HCT116 (cell line): ENCODE results near the gene UVSSA. TPM values are rescaled to one million over a fixed set of nuclear protein-coding genes. Genes with fewer than 3 reads are reported as not detected.

Experiments
- ATAC-seq: fragments of 200-7000 bp; cut with Tn5 transposase; 2 replicates; pipeline ENCODE4 v1.9.1; 2020; ENCODE audit warnings: mild to moderate bottlenecking, moderate library complexity
- BruUV-seq: library from RNA; stranded (reverse); fragments of 400-500 nt; replicated peaks from 2 replicates; lab custom pipeline; 2021; lab: Mats Ljungman, UMichigan
- CTCF ChIA-PET: fragments of 300-600 bp; sonication (Branson Sonifier 250); formaldehyde crosslinking; loops from one replicate; lab custom pipeline; 2021; ENCODE audit warnings: antibody characterized with exemption; lab: Charles Lee
- POLR2A ChIA-PET: fragments of 300-600, 350-600 bp; sonication (Branson Sonifier 250); formaldehyde crosslinking; loops from one replicate; lab custom pipeline; 2021; ENCODE audit warnings: antibody characterized with exemption; lab: Charles Lee
- RAD21 ChIA-PET, 2 experiments: fragments of 300-600 bp; sonication (Branson Sonifier 250); formaldehyde crosslinking; loops; one replicate each; lab custom pipeline; 2023; ENCODE audit warnings: low total read pairs in 2 of 2; ENCODE audit not compliant: uncharacterized antibody in 2 of 2, unreplicated experiment in 2 of 2, low non-redundant PET in 1 of 2; lab: Charles Lee
- DNase-seq: peaks from one replicate; pipeline ENCODE4 v3.0.0-alpha.2; 2010; ENCODE audit warnings: low read depth, low spot score
- H2AFZ ChIP-seq: fragments of 200-600 bp; shearing (Covaris generic), sonication (generic); 2 replicates; pipeline ENCODE4 v1.6.1; 2017; ENCODE audit warnings: low read depth, mixed run types, mixed read lengths, antibody characterized with exemption, low read length; ENCODE audit not compliant: poor library complexity, severe bottlenecking
- H3K27ac ChIP-seq: 2 replicates; pipeline ENCODE4 v1.5.1; 2012; ENCODE audit warnings: low read depth, low read length
- H3K27me3 ChIP-seq: fragments of 200-600 bp; sonication (generic); 2 replicates; pipeline ENCODE4 v1.6.1; 2016; ENCODE audit warnings: mixed run types, low read length, mixed read lengths; ENCODE audit not compliant: insufficient read depth
- H3K36me3 ChIP-seq, 2 experiments: fragments of 200-500 bp in 1 of 2; fragments of 200-600 bp in 1 of 2; sonication (Bioruptor generic) in 1 of 2; sonication (generic) in 1 of 2; 2 replicates each; pipeline versions ENCODE4 v1.5.1 to v1.6.1; 2014 to 2016; ENCODE audit warnings: low read length in 2 of 2, inconsistent platforms in 1 of 2, mixed read lengths in 1 of 2, mixed run types in 1 of 2; ENCODE audit not compliant: insufficient read depth in 2 of 2, control insufficient read depth in 1 of 2
- H3K4me1 ChIP-seq, 2 experiments: fragments of 200-600 bp in 1 of 2; sonication (generic) in 1 of 2; 2 replicates each; pipeline versions ENCODE4 v1.5.1 to v1.6.1; 2012 to 2017; ENCODE audit warnings: low read length in 2 of 2, inconsistent platforms in 1 of 2, mild to moderate bottlenecking in 1 of 2, mixed read lengths in 1 of 2, mixed run types in 1 of 2, moderate library complexity in 1 of 2; ENCODE audit not compliant: insufficient read depth in 2 of 2, control insufficient read depth in 1 of 2
- H3K4me2 ChIP-seq: fragments of 200-600 bp; sonication (generic); 2 replicates; pipeline ENCODE4 v1.6.1; 2017; ENCODE audit warnings: mixed run types, low read length, mixed read lengths
- H3K4me3 ChIP-seq, 2 experiments: fragments of 200-600 bp in 1 of 2; sonication (generic) in 1 of 2; replicated peaks in 1 of 2; 2 replicates each; pipeline ENCODE4 v1.5.1; 2011 to 2016; ENCODE audit warnings: low read length in 2 of 2, control low read depth in 1 of 2, low read depth in 1 of 2, mild to moderate bottlenecking in 1 of 2, mixed read lengths in 1 of 2, mixed run types in 1 of 2
- H3K79me2 ChIP-seq: fragments of 200-600 bp; sonication (generic); 2 replicates; pipeline ENCODE4 v1.6.1; 2017; ENCODE audit warnings: mild to moderate bottlenecking, mixed run types, low read length, moderate library complexity, mixed read lengths; ENCODE audit not compliant: insufficient read depth
- H3K9ac ChIP-seq: fragments of 200-600 bp; sonication (generic); 2 replicates; pipeline ENCODE4 v1.6.1; 2016; ENCODE audit warnings: low read length, mixed read lengths
- H3K9me2 ChIP-seq: fragments of 200-600 bp; sonication (generic), shearing (Covaris generic); 2 replicates; pipeline ENCODE4 v1.6.1; 2017; ENCODE audit warnings: mixed run types, mild to moderate bottlenecking, moderate library complexity; ENCODE audit not compliant: insufficient read depth
- H3K9me3 ChIP-seq, 2 experiments: fragments of 200-500 bp in 1 of 2; fragments of 200-600 bp in 1 of 2; sonication (Bioruptor generic) in 1 of 2; sonication (generic) in 1 of 2; 2 replicates each; pipeline ENCODE4 v1.6.1; 2014 to 2017; ENCODE audit warnings: low read length in 2 of 2, mixed read lengths in 2 of 2, inconsistent platforms in 1 of 2, low read depth in 1 of 2, mild to moderate bottlenecking in 1 of 2, mixed run types in 1 of 2, moderate library complexity in 1 of 2; ENCODE audit not compliant: control insufficient read depth in 1 of 2, insufficient read depth in 1 of 2
- H4K20me1 ChIP-seq: fragments of 200-600 bp; sonication (generic), shearing (Covaris generic); 2 replicates; pipeline ENCODE4 v1.6.1; 2017; ENCODE audit warnings: mixed run types, mild to moderate bottlenecking, moderate library complexity; ENCODE audit not compliant: insufficient read depth
- CEBPB ChIP-seq: IDR thresholded peaks from 2 replicates; pipeline ENCODE4 v1.6.1; 2012; ENCODE audit warnings: low read depth
- EGR1 ChIP-seq: IDR thresholded peaks from 2 replicates; pipeline ENCODE4 v1.6.1; 2012; ENCODE audit warnings: low read depth
- FOSL1 ChIP-seq: IDR thresholded peaks from 2 replicates; pipeline ENCODE4 v1.6.1; 2012; ENCODE audit warnings: low read depth
- JUND ChIP-seq: IDR thresholded peaks from 2 replicates; pipeline ENCODE4 v1.6.1; 2012
- POLR2A ChIP-seq: IDR thresholded peaks from 2 replicates; pipeline ENCODE4 v1.7.0; 2011; ENCODE audit warnings: borderline replicate concordance; ENCODE audit not compliant: insufficient read depth, insufficient read length; ENCODE audit errors: extremely low read depth
- RAD21 ChIP-seq: IDR thresholded peaks from 2 replicates; pipeline ENCODE4 v1.6.1; 2012; ENCODE audit warnings: low read depth, mild to moderate bottlenecking
- SP1 ChIP-seq: IDR thresholded peaks from 2 replicates; pipeline ENCODE4 v1.6.1; 2012; ENCODE audit warnings: low read depth
- SRF ChIP-seq: IDR thresholded peaks from 2 replicates; pipeline ENCODE4 v1.6.1; 2012; ENCODE audit warnings: low read depth
- ZFX ChIP-seq: fragments of 450-650 bp; IDR thresholded peaks from 2 replicates; pipeline ENCODE4 v1.6.1; 2017
- ZNF274 ChIP-seq: fragments of 200-500 bp; sonication (Bioruptor generic); IDR thresholded peaks from 2 replicates; pipeline ENCODE4 v1.6.1; 2014; ENCODE audit warnings: mild to moderate bottlenecking, low read depth, low read length, inconsistent platforms
- intact Hi-C: fragments of 100-400 bp; cut with micrococcal nuclease; formaldehyde crosslinking; loops from 2 replicates; pipeline ENCODE4 v1.10.0; 2022
- total RNA-seq: library from RNA; stranded (reverse); gene quantifications from one replicate; pipeline ENCODE4 v1.2.1, GENCODE V29; 2021; ENCODE audit not compliant: unreplicated experiment
- TF ChIP-seq, protein P1 (sequence below): IDR thresholded peaks from 2 replicates; pipeline ENCODE4 v1.6.1; 2011; ENCODE audit warnings: mild to moderate bottlenecking, low read length, moderate library complexity; ENCODE audit not compliant: insufficient replicate concordance; ENCODE audit errors: extremely low read depth
- TF ChIP-seq, protein P2 (sequence below): IDR thresholded peaks from 2 replicates; pipeline ENCODE4 v1.6.1; 2012; ENCODE audit warnings: low read depth
- TF ChIP-seq, protein P3 (sequence below), 3 experiments: fragments of 200-600 bp in 1 of 3; sonication (generic) in 1 of 3; IDR thresholded peaks in 2 of 3; conservative IDR thresholded peaks in 1 of 3; 2 replicates each; pipeline ENCODE4 v1.5.1; 2012 to 2017; ENCODE audit warnings: low read depth in 2 of 3, low read length in 2 of 3, antibody characterized with exemption in 1 of 3, borderline replicate concordance in 1 of 3, control low read depth in 1 of 3, mild to moderate bottlenecking in 1 of 3, mixed read lengths in 1 of 3, mixed run types in 1 of 3, moderate library complexity in 1 of 3; ENCODE audit not compliant: insufficient read depth in 1 of 3
- TF ChIP-seq, protein P4 (sequence below): IDR thresholded peaks from 2 replicates; pipeline ENCODE4 v1.6.1; 2012

Gene UVSSA
- total RNA-seq, 1 experiment from 2014 or later = 30.5 TPM

DNA sequence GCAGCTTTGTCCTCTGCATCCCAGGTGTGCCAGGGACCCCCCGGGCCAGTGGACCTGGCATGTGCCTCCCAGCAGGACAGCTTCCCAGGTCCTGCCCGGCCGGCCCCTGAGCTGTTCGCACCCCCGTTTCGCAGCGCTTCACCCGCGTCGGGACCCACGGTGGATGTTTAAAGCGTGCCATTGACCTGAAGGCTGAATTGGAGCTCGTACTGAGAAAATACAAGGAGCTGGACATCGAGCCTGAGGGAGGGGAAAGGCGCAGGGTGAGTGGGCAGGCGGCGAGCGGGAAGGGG lies 7.9 kb downstream of the UVSSA start:
- H3K27ac ChIP-seq = no peak overlapping the region
- no TSS peak for BruUV-seq
- RAD21 ChIA-PET = interaction anchor here in 1 of 2 experiments (1.6 kb wide), 1 partner anchor 158 kb away, joined by 6 read pairs; no protein-coding TSS in a partner anchor
- CTCF ChIA-PET = interaction anchor here (1.6 to 2.0 kb wide), 2 partner anchors 223 to 275 kb away, joined by 6 to 10 read pairs; no protein-coding TSS in a partner anchor
- POLR2A ChIA-PET = no interaction called here
- intact Hi-C loops = loop anchor here (10.0 kb wide), 1 partner anchor 160 kb away; no protein-coding TSS in a partner anchor
- H3K9ac ChIP-seq = no peak overlapping the region
- H3K4me3 ChIP-seq = no peak overlapping the region
- 0 out of 2 replicates have a peak, but pooled peaks cover 3% of the 10 kb centered on the region for H3K79me2 ChIP-seq
- no peak overlapping the region for H3K4me2 ChIP-seq
- H3K36me3 ChIP-seq = no peaks in the 10 kb centered on the region; a peak in 2 of 4 replicates
- H3K9me2 ChIP-seq = no peaks in the 10 kb centered on the region
- H3K27me3 ChIP-seq = no peaks in the 10 kb centered on the region
- no peaks in the 10 kb centered on the region for H3K9me3 ChIP-seq
- H3K4me1 ChIP-seq = peaks cover 2 to 4% of the 10 kb centered on the region in 2 experiments; a peak in 2 of 4 replicates
- no peaks in the 10 kb centered on the region for H4K20me1 ChIP-seq
- H2AFZ ChIP-seq = no peak overlapping the region
- DNase-seq (no peak), ATAC-seq (no peak)
- no peak for TF ChIP-seq FOSL1
- TF ChIP-seq ZNF274 = no peak
- TF ChIP-seq POLR2A = no peak
- no peak for TF ChIP-seq EGR1
- TF ChIP-seq SRF = no peak
- no peak for TF ChIP-seq JUND
- TF ChIP-seq ZFX = no peak
- TF ChIP-seq, protein P1, sequence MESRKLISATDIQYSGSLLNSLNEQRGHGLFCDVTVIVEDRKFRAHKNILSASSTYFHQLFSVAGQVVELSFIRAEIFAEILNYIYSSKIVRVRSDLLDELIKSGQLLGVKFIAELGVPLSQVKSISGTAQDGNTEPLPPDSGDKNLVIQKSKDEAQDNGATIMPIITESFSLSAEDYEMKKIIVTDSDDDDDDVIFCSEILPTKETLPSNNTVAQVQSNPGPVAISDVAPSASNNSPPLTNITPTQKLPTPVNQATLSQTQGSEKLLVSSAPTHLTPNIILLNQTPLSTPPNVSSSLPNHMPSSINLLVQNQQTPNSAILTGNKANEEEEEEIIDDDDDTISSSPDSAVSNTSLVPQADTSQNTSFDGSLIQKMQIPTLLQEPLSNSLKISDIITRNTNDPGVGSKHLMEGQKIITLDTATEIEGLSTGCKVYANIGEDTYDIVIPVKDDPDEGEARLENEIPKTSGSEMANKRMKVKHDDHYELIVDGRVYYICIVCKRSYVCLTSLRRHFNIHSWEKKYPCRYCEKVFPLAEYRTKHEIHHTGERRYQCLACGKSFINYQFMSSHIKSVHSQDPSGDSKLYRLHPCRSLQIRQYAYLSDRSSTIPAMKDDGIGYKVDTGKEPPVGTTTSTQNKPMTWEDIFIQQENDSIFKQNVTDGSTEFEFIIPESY = no peak
- no peak for TF ChIP-seq RAD21
- no peak for TF ChIP-seq SP1
- TF ChIP-seq, protein P2, sequence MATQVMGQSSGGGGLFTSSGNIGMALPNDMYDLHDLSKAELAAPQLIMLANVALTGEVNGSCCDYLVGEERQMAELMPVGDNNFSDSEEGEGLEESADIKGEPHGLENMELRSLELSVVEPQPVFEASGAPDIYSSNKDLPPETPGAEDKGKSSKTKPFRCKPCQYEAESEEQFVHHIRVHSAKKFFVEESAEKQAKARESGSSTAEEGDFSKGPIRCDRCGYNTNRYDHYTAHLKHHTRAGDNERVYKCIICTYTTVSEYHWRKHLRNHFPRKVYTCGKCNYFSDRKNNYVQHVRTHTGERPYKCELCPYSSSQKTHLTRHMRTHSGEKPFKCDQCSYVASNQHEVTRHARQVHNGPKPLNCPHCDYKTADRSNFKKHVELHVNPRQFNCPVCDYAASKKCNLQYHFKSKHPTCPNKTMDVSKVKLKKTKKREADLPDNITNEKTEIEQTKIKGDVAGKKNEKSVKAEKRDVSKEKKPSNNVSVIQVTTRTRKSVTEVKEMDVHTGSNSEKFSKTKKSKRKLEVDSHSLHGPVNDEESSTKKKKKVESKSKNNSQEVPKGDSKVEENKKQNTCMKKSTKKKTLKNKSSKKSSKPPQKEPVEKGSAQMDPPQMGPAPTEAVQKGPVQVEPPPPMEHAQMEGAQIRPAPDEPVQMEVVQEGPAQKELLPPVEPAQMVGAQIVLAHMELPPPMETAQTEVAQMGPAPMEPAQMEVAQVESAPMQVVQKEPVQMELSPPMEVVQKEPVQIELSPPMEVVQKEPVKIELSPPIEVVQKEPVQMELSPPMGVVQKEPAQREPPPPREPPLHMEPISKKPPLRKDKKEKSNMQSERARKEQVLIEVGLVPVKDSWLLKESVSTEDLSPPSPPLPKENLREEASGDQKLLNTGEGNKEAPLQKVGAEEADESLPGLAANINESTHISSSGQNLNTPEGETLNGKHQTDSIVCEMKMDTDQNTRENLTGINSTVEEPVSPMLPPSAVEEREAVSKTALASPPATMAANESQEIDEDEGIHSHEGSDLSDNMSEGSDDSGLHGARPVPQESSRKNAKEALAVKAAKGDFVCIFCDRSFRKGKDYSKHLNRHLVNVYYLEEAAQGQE = no peak
- TF ChIP-seq, protein P3, sequence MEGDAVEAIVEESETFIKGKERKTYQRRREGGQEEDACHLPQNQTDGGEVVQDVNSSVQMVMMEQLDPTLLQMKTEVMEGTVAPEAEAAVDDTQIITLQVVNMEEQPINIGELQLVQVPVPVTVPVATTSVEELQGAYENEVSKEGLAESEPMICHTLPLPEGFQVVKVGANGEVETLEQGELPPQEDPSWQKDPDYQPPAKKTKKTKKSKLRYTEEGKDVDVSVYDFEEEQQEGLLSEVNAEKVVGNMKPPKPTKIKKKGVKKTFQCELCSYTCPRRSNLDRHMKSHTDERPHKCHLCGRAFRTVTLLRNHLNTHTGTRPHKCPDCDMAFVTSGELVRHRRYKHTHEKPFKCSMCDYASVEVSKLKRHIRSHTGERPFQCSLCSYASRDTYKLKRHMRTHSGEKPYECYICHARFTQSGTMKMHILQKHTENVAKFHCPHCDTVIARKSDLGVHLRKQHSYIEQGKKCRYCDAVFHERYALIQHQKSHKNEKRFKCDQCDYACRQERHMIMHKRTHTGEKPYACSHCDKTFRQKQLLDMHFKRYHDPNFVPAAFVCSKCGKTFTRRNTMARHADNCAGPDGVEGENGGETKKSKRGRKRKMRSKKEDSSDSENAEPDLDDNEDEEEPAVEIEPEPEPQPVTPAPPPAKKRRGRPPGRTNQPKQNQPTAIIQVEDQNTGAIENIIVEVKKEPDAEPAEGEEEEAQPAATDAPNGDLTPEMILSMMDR (IDR thresholded peaks at IDR 0.05 in 2 of 3, conservative IDR thresholded peaks at IDR 0.05 in 1 of 3; ENCODE audit: borderline replicate concordance in 1 of 3, insufficient read depth in 1 of 3, low read depth in 2 of 3, low read length in 2 of 3) = no peak
- TF ChIP-seq, protein P4, sequence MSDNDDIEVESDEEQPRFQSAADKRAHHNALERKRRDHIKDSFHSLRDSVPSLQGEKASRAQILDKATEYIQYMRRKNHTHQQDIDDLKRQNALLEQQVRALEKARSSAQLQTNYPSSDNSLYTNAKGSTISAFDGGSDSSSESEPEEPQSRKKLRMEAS = no peak
- TF ChIP-seq CEBPB = no peak
- TF ChIP-seq, all 23 proteins: peak for 0
